ENCODE data around the gene TBC1D30.

TBC1D30 gene

DNA sequence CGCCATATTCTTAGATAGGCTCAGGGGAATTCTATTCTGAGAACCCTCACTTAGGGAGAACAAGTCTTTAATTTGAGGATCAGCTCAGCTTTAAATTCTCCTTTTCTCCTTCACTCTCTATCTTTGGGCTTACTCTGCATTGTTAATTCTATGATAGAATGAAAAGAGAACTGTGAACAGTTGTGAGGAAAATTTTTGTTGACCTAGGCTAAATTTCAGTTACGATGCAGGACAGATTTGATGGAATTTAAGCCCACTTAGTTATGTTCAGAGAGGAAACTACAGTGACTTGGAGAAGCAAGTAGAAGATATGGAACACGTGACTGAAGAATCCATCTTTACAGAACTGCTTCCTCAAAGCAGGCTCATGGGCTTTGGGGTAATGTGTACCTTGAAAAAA, 82.7 kb downstream of the TBC1D30 start:
- no peak for DNase-seq (ENCODE audit: low read depth in 3 of 3)

GRCh38 chr12:64909124-64909523, 84.7 kb downstream of the TBC1D30 start:
- DNase-seq (ENCODE audit: low read depth in 3 of 3): no peak

GRCh38 chr12:64911081-64911480, 86.6 kb downstream of the TBC1D30 start:
- DNase-seq (ENCODE audit: low read depth in 3 of 3): no peak

DNA sequence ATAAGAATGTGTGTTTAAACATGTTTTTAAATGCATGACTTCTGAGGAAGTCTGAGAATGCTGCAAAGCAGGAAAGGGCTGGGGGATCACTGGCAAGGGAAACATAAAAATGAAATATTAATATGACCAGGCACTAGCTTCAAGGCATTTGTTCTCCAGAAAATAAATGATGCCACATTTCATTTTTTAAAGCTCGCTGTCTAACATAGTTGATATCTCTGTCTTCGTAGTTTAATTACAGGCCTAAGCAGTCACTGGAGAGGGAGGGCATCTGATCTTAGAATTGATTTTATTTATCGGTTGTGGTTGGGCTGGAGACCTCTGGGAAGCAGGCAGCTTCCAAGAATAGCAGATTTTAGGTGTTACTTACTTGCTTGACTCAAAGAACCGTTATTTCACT, 87.5 kb downstream of the TBC1D30 start:
- no peak for DNase-seq (ENCODE audit: low read depth in 3 of 3)

DNA sequence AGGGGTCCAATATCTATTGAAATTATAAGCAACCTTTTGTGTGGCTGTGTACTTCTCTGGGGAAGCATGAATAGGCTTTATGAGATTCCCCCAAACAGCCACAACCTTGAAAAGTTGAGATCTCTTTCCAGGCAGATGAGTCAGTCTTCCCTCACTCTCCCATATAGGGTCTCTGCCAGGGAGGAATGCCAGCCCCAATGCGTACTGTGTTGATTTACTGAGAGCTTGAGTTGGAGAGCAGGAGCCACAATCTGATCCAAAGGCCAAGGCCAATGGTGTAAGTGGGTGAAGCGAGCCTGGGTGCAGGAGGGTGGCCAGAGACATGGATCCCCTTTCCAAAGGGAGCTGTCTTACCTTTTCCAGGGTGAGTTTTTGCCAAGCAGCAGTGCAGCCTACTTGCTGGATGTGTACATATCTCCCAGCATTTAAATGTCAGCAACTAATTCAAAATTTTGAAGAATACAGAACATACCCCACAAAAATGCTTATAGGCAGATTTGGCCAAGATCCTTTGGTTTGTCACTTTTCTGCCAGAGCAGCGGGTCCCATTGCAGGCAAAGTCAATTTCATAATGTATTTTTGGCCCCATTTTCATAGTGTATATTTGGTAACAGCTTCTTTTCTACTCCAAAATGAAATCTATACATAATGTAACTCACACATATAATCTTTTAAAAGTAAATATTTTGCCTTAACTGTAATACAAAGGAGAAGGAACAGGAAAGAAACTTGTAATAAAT, 88.2 kb downstream of the TBC1D30 start:
- DNase-seq (ENCODE audit: low read depth in 3 of 3): no peak

DNA sequence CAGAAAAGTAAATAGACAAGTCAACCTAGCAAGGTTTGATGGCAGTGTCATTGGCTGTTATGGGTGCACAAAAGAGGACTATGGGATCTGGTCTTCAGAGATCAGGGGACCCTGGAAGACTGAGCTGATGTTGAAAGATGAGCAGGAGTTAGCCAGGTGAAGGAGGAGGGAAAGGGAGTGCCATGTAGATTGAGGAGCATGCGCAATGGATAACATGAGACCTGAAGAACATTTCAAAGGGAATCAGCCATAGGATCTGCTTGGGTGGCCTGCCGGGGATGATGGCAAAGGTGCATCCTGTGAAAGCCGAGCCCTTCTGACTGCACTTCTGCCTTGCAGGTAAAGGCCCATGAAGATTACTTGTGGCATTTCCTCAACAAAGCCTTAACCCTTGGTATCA, 90.8 kb downstream of the TBC1D30 start:
- DNase-seq (ENCODE audit: low read depth in 3 of 3): no peak

GRCh38 chr12:64916411-64917261, 92.2 kb downstream of the TBC1D30 start:
- no peak for DNase-seq (ENCODE audit: low read depth in 3 of 3)

GRCh38 chr12:64918344-64918743, 93.9 kb downstream of the TBC1D30 start:
- no peak for DNase-seq (ENCODE audit: low read depth in 3 of 3)

DNA sequence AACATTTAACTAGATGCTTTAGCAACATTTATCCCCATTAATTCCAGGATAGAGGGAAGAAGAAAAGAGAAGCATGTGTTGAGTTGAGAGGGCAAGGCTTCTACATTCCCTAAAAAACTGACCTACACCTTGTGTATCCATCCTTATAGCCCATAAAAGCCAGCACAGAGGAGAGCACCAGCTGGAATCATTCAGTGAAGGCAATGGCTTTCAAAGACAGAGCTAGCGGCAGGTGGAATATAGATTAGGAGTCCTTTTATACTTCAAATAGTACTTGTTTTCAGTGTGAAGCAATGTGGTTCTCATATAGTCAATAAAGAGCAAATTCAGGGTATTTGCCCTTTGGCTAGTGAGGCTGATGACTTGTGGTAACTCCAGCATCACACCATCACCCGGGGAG, 94.4 kb downstream of the TBC1D30 start:
- DNase-seq (ENCODE audit: low read depth in 3 of 3): no peak

GRCh38 chr12:64922853-64923252, 98.4 kb downstream of the TBC1D30 start:
- DNase-seq (ENCODE audit: low read depth in 3 of 3): no peak

DNA sequence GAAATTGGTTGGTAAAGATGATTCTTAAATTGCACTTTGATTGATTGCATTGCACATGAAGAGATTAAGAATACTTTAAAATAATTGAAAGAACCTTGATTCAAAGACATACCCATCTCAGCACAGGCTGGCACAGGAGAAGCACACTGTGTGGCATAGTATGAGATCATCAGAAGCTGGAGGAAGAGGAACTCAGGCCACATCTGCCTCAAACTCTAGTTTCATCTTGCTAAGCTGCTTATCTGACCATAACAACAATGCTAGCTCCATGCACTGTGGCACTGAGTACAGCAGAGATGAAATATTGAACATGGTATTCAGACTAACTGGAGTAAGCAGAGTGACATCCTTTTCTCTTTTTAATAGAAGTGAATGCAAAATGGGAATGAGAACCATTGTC, 99.1 kb downstream of the TBC1D30 start:
- no peak for DNase-seq (ENCODE audit: low read depth in 3 of 3)
